Neural cell (in vitro differentiated cells): ENCODE data around the gene ASB10. TPM values are rescaled to one million over a fixed set of nuclear protein-coding genes. Genes with fewer than 3 reads are reported as not detected.

Experiments used
- H2AFZ ChIP-seq: fragments of 200-600, 300-800 bp; sonication (generic), shearing (Covaris generic); 2 replicates; pipeline ENCODE4 v1.6.0; 2014; ENCODE audit warnings: low read depth, mild to moderate bottlenecking, antibody characterized with exemption, low read length, moderate library complexity
- H3F3A ChIP-seq: fragments of 200-600 bp; shearing (Covaris generic); 2 replicates; pipeline ENCODE4 v1.6.1; 2016; ENCODE audit warnings: mild to moderate bottlenecking, moderate library complexity, mixed read lengths, antibody characterized with exemption, low read length; ENCODE audit not compliant: insufficient read depth, poor library complexity, severe bottlenecking
- H3K27ac ChIP-seq: fragments of 200-600, 300-800 bp; sonication (generic), shearing (Covaris generic); 2 replicates; pipeline ENCODE4 v1.5.1; 2014; ENCODE audit warnings: mild to moderate bottlenecking, low read length, moderate library complexity
- H3K27me3 ChIP-seq: fragments of 300-800, 200-600 bp; sonication (generic), shearing (Covaris generic); 2 replicates; pipeline ENCODE4 v1.6.0; 2014; ENCODE audit warnings: mild to moderate bottlenecking, low read depth, low read length, moderate library complexity; ENCODE audit not compliant: insufficient read depth
- H3K36me3 ChIP-seq: fragments of 300-800, 200-600 bp; sonication (generic), shearing (Covaris generic); 2 replicates; pipeline ENCODE4 v1.5.1; 2014; ENCODE audit warnings: mild to moderate bottlenecking, antibody characterized with exemption, low read length, moderate library complexity; ENCODE audit not compliant: insufficient read depth
- H3K4me2 ChIP-seq: fragments of 300-800, 200-600 bp; sonication (generic), shearing (Covaris generic); 2 replicates; pipeline ENCODE4 v1.6.0; 2014; ENCODE audit warnings: mild to moderate bottlenecking, low read length
- H3K4me3 ChIP-seq: fragments of 300-800, 200-600 bp; sonication (generic), shearing (Covaris generic); 2 replicates; pipeline ENCODE4 v1.5.1; 2014; ENCODE audit warnings: mild to moderate bottlenecking, low read length, moderate library complexity
- H3K79me2 ChIP-seq: fragments of 200-600 bp; shearing (Covaris generic); replicated peaks from 2 replicates; pipeline ENCODE4 v1.6.0; 2014; ENCODE audit warnings: mild to moderate bottlenecking, low read length, moderate library complexity; ENCODE audit not compliant: insufficient read depth
- H3K9ac ChIP-seq: fragments of 300-800, 200-600 bp; sonication (generic), shearing (Covaris generic); 2 replicates; pipeline ENCODE4 v1.6.1; 2016; ENCODE audit warnings: mild to moderate bottlenecking, low read length, mixed read lengths
- H3K9me2 ChIP-seq: fragments of 200-600 bp; shearing (Covaris generic); 2 replicates; pipeline ENCODE4 v1.6.1; 2016; ENCODE audit warnings: mild to moderate bottlenecking, low read length, mixed read lengths; ENCODE audit not compliant: insufficient read depth
- H3K9me3 ChIP-seq: fragments of 200-600, 300-800 bp; sonication (generic), shearing (Covaris generic); 2 replicates; pipeline ENCODE4 v1.6.1; 2016; ENCODE audit warnings: mild to moderate bottlenecking, mixed run types, low read length, moderate library complexity, mixed read lengths
- H4K20me1 ChIP-seq: fragments of 200-600 bp; shearing (Covaris generic); 2 replicates; pipeline ENCODE4 v1.6.1; 2016; ENCODE audit warnings: mild to moderate bottlenecking, mixed run types; ENCODE audit not compliant: insufficient read depth
- MXI1 ChIP-seq: fragments of 450-650 bp; conservative IDR thresholded peaks from 2 replicates; pipeline ENCODE4 v1.6.1; 2014; ENCODE audit warnings: antibody characterized with exemption, mild to moderate bottlenecking; ENCODE audit not compliant: poor library complexity, severe bottlenecking
- POLR2AphosphoS5 ChIP-seq: IDR thresholded peaks from 2 replicates; pipeline ENCODE4 v1.6.1; 2012
- SMC3 ChIP-seq: fragments of 450-650 bp; conservative IDR thresholded peaks from 2 replicates; pipeline ENCODE4 v1.6.1; 2014; ENCODE audit warnings: antibody characterized with exemption, mild to moderate bottlenecking, moderate library complexity; ENCODE audit not compliant: poor library complexity
- polyA plus RNA-seq: library from polyadenylated mRNA; depleted of rRNA; stranded (reverse); fragments of >200 nt; gene quantifications from 2 replicates; pipeline ENCODE4 v1.2.3, GENCODE V29; 2014
- TF ChIP-seq, protein P1 (sequence below): fragments of 450-650 bp; IDR thresholded peaks from 2 replicates; pipeline ENCODE4 v1.5.1; 2014; ENCODE audit warnings: antibody characterized with exemption, mild to moderate bottlenecking, moderate library complexity; ENCODE audit not compliant: poor library complexity, severe bottlenecking
- TF ChIP-seq, protein P2 (sequence below): IDR thresholded peaks from 2 replicates; pipeline ENCODE4 v1.6.1; 2012; ENCODE audit warnings: borderline replicate concordance

ASB10 gene
- polyA plus RNA-seq, 1 donor from 2014 or later = not detected

DNA sequence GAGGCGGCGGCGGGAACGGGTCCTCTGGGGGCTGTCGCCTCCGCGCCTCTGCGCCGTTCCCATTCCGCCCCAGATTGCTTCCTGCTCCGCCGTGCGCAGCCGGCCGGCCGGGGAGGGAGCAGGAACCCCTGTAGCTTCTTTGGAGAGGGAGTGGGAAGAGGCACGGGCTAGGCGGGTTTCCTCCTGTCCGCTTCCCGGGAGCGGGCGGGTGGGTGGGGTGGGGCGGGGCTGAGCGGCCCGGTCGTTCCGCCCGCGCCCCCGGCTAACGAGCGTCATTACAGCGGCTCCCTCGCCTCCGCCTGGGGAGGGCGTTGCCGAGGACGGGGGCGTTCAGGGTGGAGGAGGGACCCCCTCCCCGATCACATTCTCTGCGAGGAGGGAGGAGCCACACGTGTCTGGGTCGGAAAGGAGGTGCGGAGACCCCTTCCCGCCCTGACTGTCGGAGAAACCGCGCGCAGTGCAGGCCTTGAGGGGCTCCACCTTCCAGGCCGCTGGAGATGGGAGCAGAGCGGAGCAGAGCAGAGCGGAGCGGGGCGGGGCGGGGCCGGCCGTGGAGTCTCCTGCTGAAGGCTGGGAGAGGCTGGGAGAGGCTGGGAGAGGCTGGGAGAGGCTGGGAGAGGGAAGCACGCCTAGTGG is 61.1 kb downstream of the ASB10 start:
- H3K9me2 ChIP-seq = no peaks in the 10 kb centered on the region
- H3F3A ChIP-seq = peaks cover 4% of the 10 kb centered on the region
- no peak overlapping the region for H3K4me2 ChIP-seq
- H2AFZ ChIP-seq = no peak overlapping the region
- H3K9me3 ChIP-seq = no peaks in the 10 kb centered on the region
- H3K9ac ChIP-seq = peak overlapping the region; percentile 23
- H3K4me3 ChIP-seq = peak overlapping the region; percentile 54
- no peaks in the 10 kb centered on the region for H3K36me3 ChIP-seq
- no peak overlapping the region for H3K27ac ChIP-seq
- H3K79me2 ChIP-seq = no peaks in the 10 kb centered on the region
- H4K20me1 ChIP-seq = peaks cover 13% of the 10 kb centered on the region
- H3K27me3 ChIP-seq = no peaks in the 10 kb centered on the region
- no peak for TF ChIP-seq POLR2AphosphoS5
- no peak for TF ChIP-seq SMC3
- TF ChIP-seq, protein P1, sequence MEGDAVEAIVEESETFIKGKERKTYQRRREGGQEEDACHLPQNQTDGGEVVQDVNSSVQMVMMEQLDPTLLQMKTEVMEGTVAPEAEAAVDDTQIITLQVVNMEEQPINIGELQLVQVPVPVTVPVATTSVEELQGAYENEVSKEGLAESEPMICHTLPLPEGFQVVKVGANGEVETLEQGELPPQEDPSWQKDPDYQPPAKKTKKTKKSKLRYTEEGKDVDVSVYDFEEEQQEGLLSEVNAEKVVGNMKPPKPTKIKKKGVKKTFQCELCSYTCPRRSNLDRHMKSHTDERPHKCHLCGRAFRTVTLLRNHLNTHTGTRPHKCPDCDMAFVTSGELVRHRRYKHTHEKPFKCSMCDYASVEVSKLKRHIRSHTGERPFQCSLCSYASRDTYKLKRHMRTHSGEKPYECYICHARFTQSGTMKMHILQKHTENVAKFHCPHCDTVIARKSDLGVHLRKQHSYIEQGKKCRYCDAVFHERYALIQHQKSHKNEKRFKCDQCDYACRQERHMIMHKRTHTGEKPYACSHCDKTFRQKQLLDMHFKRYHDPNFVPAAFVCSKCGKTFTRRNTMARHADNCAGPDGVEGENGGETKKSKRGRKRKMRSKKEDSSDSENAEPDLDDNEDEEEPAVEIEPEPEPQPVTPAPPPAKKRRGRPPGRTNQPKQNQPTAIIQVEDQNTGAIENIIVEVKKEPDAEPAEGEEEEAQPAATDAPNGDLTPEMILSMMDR = no peak
- TF ChIP-seq, protein P2, sequence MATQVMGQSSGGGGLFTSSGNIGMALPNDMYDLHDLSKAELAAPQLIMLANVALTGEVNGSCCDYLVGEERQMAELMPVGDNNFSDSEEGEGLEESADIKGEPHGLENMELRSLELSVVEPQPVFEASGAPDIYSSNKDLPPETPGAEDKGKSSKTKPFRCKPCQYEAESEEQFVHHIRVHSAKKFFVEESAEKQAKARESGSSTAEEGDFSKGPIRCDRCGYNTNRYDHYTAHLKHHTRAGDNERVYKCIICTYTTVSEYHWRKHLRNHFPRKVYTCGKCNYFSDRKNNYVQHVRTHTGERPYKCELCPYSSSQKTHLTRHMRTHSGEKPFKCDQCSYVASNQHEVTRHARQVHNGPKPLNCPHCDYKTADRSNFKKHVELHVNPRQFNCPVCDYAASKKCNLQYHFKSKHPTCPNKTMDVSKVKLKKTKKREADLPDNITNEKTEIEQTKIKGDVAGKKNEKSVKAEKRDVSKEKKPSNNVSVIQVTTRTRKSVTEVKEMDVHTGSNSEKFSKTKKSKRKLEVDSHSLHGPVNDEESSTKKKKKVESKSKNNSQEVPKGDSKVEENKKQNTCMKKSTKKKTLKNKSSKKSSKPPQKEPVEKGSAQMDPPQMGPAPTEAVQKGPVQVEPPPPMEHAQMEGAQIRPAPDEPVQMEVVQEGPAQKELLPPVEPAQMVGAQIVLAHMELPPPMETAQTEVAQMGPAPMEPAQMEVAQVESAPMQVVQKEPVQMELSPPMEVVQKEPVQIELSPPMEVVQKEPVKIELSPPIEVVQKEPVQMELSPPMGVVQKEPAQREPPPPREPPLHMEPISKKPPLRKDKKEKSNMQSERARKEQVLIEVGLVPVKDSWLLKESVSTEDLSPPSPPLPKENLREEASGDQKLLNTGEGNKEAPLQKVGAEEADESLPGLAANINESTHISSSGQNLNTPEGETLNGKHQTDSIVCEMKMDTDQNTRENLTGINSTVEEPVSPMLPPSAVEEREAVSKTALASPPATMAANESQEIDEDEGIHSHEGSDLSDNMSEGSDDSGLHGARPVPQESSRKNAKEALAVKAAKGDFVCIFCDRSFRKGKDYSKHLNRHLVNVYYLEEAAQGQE = no peak
- TF ChIP-seq MXI1 = no peak

Other genes with a start within 250 kb of the ASB10 start
- 24.4 and 35.5 TPM in 2 replicates for gene KCNH2, start 208.9 kb downstream of the ASB10 start, polyA plus RNA-seq
- not detected in 2 replicates for gene NOS3, start 196.2 kb downstream of the ASB10 start, polyA plus RNA-seq
- 1.2 and 1.4 TPM in 2 replicates for gene ATG9B, start 162.8 kb downstream of the ASB10 start, polyA plus RNA-seq
- 34.4 and 40.5 TPM in 2 replicates for gene ABCB8, start 158.8 kb downstream of the ASB10 start, polyA plus RNA-seq
- 3.3 and 4.4 TPM in 2 replicates for gene ASIC3, start 138.7 kb downstream of the ASB10 start, polyA plus RNA-seq
- gene CDK5, start 129.4 kb downstream of the ASB10 start, polyA plus RNA-seq = 82.2 and 88.3 TPM in 2 replicates
- 2.4 and 4.8 TPM in 2 replicates for gene SLC4A2, start 127.7 kb downstream of the ASB10 start, polyA plus RNA-seq
- 147 and 182 TPM in 2 replicates for gene FASTK, start 106.4 kb downstream of the ASB10 start, polyA plus RNA-seq
- gene TMUB1, start 103.8 kb downstream of the ASB10 start, polyA plus RNA-seq = 35.2 and 43.9 TPM in 2 replicates
- 92.9 and 117 TPM in 2 replicates for gene AGAP3, start 100.8 kb downstream of the ASB10 start, polyA plus RNA-seq
- gene GBX1, start 19.6 kb downstream of the ASB10 start, polyA plus RNA-seq = not detected in 2 replicates
- not detected in 2 replicates for gene H2BK1, start 23.2 kb upstream of the ASB10 start, polyA plus RNA-seq
- 32.7 and 45.8 TPM in 2 replicates for gene ABCF2, start 40.0 kb upstream of the ASB10 start, polyA plus RNA-seq
- gene CHPF2, start 45.2 kb upstream of the ASB10 start, polyA plus RNA-seq = 22.1 and 22.5 TPM in 2 replicates
- gene SMARCD3, start 61.4 kb upstream of the ASB10 start, polyA plus RNA-seq = 199 and 216 TPM in 2 replicates
- gene NUB1, start 154.6 kb upstream of the ASB10 start, polyA plus RNA-seq = 40.0 and 48.4 TPM in 2 replicates
- 45.6 and 46.2 TPM in 2 replicates for gene WDR86, start 222.8 kb upstream of the ASB10 start, polyA plus RNA-seq